Measurements from ENCODE around the gene GSTO2. TPM values are rescaled to one million over a fixed set of nuclear protein-coding genes. Genes with fewer than 3 reads are reported as not detected.

GSTO2 gene
- total and polyA plus RNA-seq, 2 of the 4 experiments (the other 2 are of a cell fraction), result 1.4 to 2.3 TPM

GRCh38 chr10:104257235-104257634 is 11.7 kb upstream of the GSTO2 start:
- CTCF ChIA-PET, result interaction anchor here (1.4 kb wide), 1 partner anchor 35 kb away, joined by 3 read pairs; no protein-coding TSS in a partner anchor
- no TSS peak for BruUV-seq (replicated peaks)
- intact Hi-C loops (cut with micrococcal nuclease), result loop anchor here (2.0 kb wide), 1 partner anchor 544 kb away; no protein-coding TSS in a partner anchor

More at GRCh38 chr10:104257235-104257634, 11.7 kb upstream of the GSTO2 start:
- Histone ChIP-seq H3K4me3 (ENCODE audit: insufficient read depth, low read depth, low read length) (no peak overlapping the region), H3K36me3 (ENCODE audit: control insufficient read depth, insufficient read depth, low read length) (peaks cover 29% of the 10 kb centered on the region), H3K14ac (replicated peaks; ENCODE audit: low read depth, low read length) (no peak overlapping the region; the same call in 1 of the 2 replicates), H2BK120ac (ENCODE audit: low read depth, low read length) (no peak overlapping the region), H2BK20ac (ENCODE audit: low read depth, low read length) (no peak overlapping the region), H3K9me1 (ENCODE audit: insufficient read depth, low read length) (peaks cover 16% of the 10 kb centered on the region; the same call in 1 of the 2 replicates), H2AK9ac (replicated peaks; ENCODE audit: low read depth, low read length, poor library complexity) (no peak overlapping the region), H4K5ac (ENCODE audit: low read depth, low read length) (no peak overlapping the region), H3K56ac (ENCODE audit: extremely low read depth, insufficient read depth, low read length) (no peak overlapping the region), H2AFZ (replicated peaks; ENCODE audit: low read length, poor library complexity) (no peak overlapping the region), H2AK5ac (ENCODE audit: low read depth, low read length) (no peak overlapping the region), H3K4ac (ENCODE audit: low read depth, low read length) (no peak overlapping the region), H3K79me1 (ENCODE audit: low read depth in 1 of 2, low read length in 2 of 2) (peaks cover 17 to 45% of the 10 kb centered on the region in 2 experiments), H3K27me3 (ENCODE audit: control insufficient read depth, insufficient read depth, low read length) (no peaks in the 10 kb centered on the region), H4K20me1 (ENCODE audit: insufficient read depth, low read length) (peaks cover 37% of the 10 kb centered on the region; the same call in 1 of the 2 replicates), H2BK15ac (ENCODE audit: low read depth, low read length) (no peak overlapping the region), H3K18ac (ENCODE audit: low read depth, low read length) (no peak overlapping the region), H3K4me1 (ENCODE audit: control insufficient read depth, insufficient read depth, low read length) (peaks cover 15% of the 10 kb centered on the region), H3K23ac (ENCODE audit: low read depth, low read length) (no peak overlapping the region), H2BK5ac (ENCODE audit: low read depth, low read length, poor library complexity, severe bottlenecking) (peak overlapping the region; percentile 63), H3K27ac (ENCODE audit: insufficient read depth, low read length) (no peak overlapping the region), H4K8ac (ENCODE audit: low read depth in 2 of 2, low read length in 2 of 2) (no peak overlapping the region), H3K9me3 (ENCODE audit: control insufficient read depth, insufficient read depth, low read length) (no peaks in the 10 kb centered on the region), H3K4me2 (ENCODE audit: low read depth, low read length) (peak overlapping the region; percentile 77; the same call in 1 of the 2 replicates), H3K9ac (ENCODE audit: low read depth, low read length) (no peak overlapping the region), H4K91ac (ENCODE audit: insufficient read depth, low read depth, low read length) (no peak overlapping the region)
- TF ChIP-seq, protein P1, sequence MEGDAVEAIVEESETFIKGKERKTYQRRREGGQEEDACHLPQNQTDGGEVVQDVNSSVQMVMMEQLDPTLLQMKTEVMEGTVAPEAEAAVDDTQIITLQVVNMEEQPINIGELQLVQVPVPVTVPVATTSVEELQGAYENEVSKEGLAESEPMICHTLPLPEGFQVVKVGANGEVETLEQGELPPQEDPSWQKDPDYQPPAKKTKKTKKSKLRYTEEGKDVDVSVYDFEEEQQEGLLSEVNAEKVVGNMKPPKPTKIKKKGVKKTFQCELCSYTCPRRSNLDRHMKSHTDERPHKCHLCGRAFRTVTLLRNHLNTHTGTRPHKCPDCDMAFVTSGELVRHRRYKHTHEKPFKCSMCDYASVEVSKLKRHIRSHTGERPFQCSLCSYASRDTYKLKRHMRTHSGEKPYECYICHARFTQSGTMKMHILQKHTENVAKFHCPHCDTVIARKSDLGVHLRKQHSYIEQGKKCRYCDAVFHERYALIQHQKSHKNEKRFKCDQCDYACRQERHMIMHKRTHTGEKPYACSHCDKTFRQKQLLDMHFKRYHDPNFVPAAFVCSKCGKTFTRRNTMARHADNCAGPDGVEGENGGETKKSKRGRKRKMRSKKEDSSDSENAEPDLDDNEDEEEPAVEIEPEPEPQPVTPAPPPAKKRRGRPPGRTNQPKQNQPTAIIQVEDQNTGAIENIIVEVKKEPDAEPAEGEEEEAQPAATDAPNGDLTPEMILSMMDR (conservative IDR thresholded peaks at IDR 0.05; ENCODE audit: low read depth, low read length), result no peak
- TF ChIP-seq FOS (IDR thresholded peaks at IDR 0.05; ENCODE audit: low read depth, low read length), result no peak
- no peak for TF ChIP-seq CEBPB (IDR thresholded peaks at IDR 0.05; ENCODE audit: low read depth, low read length)
- TF ChIP-seq, protein P2, sequence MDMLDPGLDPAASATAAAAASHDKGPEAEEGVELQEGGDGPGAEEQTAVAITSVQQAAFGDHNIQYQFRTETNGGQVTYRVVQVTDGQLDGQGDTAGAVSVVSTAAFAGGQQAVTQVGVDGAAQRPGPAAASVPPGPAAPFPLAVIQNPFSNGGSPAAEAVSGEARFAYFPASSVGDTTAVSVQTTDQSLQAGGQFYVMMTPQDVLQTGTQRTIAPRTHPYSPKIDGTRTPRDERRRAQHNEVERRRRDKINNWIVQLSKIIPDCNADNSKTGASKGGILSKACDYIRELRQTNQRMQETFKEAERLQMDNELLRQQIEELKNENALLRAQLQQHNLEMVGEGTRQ (IDR thresholded peaks at IDR 0.05; ENCODE audit: low read depth, low read length), result no peak
- TF ChIP-seq SMC3 (IDR thresholded peaks at IDR 0.05; ENCODE audit: low read depth, low read length), result no peak
- TF ChIP-seq NFE2L2 (IDR thresholded peaks at IDR 0.05; ENCODE audit: low read depth, low read length), result no peak
- no peak for TF ChIP-seq POLR2A (IDR thresholded peaks at IDR 0.05; ENCODE audit: low read depth, low read length)
- TF ChIP-seq ELK1 (IDR thresholded peaks at IDR 0.05; ENCODE audit: borderline replicate concordance, low read depth, low read length), result no peak
- TF ChIP-seq RCOR1 (IDR thresholded peaks at IDR 0.05; ENCODE audit: insufficient replicate concordance, low read length), result no peak
- ATAC-seq (ENCODE audit: low read depth) (no peak), DNase-seq (no peak)
- in situ Hi-C loops (cut with MboI; ENCODE audit: low sequenced_read_pairs) (no loop called here), dilution Hi-C loops (cut with HindIII; ENCODE audit: low sequenced_read_pairs, unreplicated experiment) (no loop called here)
- WGBS, 2 experiments (ENCODE audit: extremely low coverage in 2 of 2, insufficient read length in 1 of 2), result no CpG with 5 or more reads among the region's 5 CpGs
- POLR2A ChIA-PET (ENCODE audit: unreplicated experiment), result interaction anchor here (0.6 kb wide), 1 partner anchor 377 kb away, joined by 3 read pairs; no protein-coding TSS in a partner anchor

Data from IMR-90 (cell line).